ENCODE data around the gene LEO1.

LEO1 gene

DNA sequence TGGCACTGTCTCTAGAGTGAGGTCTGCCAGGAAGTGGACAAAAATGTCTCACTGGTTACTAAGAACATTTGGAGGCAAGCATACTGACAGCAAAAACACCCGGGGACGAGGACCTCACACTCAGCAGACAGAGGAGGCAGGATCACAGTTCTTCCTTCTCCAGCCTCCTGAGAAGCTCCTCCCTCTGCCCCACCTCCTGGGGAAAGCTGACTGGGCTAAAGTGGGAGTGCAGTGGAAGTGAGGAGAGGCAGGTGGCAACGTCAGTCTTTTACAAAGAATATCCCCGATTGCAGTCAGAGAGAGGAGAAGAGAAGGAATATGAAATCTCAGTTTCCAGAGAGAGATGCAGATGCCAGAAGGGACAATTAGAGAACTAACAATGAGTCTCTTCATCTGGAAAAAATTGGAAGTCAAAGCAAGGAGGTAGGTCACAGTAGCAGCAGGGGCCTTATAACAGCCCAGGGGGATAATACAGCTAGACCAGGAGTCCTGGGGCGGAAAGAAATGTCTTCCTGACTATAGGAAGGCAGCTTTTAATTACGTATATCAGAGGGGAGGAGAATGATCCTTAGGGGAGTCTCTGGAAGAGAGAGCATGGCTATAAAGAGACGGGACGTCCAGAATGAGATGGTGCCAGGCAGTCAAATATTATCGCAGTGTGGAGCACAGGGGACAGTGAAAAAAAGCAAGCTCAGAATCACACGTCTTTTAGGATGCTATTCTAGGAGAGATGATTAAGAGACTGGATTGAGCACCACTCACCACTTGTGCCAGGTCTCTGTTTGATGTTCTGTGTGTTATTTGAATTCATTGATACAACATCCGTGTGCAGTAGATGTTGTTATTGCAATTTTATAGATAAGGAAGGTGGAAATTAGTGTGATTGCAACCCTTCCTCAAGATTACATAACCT is 47.2 kb downstream of the LEO1 start:
- DNase-seq, result no peak

DNA sequence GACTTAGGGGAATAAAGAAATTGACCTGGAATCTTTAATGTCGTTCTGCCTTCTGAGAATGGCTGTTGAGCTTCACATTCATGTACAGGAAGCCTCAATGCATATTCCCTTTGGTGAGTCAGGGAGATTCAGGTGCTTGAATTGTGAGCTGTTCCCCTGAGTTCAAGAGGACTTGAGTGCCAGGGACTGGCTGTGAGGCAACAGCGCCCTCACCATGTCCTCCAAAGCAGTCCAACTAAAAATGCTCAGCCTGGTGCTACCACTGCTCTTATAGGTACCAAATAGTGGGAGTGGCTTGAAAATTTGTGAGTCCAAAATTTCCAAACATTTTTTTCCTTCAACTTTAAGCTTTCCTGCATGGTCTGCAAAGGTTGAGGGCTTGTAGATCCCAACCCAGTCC is 54.1 kb downstream of the LEO1 start:
- peak; percentile 66 for DNase-seq

DNA sequence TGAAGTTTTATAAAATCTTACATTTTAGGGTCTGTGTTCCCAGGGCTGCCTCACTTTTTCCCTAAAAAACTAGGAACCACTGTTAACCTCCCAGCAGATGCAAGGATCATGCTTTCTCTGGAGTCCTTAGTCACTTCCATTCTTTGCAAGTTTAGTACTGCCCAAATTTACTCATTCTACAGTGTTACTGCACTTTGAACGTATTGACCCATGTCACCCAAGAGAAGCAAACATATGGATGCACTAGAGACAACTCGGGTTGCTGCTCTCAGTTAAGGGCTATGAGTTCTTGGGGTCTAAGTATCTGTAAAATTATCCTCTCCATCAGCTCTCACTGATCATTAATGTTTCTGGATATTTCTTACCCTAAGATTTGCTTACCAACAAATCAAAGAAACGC is 59.0 kb downstream of the LEO1 start:
- no peak for DNase-seq

DNA sequence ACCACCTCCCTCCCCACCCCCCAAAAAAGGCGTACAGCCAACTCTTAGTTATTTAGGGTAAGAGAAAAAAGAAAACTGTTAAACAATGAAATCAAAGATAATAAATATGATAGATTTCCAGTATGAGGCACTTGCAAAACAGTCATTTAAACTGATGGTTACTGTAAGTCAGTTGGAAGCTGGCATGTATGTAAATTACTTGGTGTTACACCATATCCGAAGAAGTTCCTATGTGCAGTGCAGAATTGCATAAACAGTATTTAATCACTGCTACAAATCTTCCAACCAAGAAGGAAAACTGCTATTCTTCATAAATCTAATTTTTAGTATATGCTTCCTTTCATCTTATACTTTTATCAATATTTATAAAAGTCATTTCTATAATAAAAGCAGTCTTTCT is 62.0 kb downstream of the LEO1 start:
- no peak for DNase-seq

DNA sequence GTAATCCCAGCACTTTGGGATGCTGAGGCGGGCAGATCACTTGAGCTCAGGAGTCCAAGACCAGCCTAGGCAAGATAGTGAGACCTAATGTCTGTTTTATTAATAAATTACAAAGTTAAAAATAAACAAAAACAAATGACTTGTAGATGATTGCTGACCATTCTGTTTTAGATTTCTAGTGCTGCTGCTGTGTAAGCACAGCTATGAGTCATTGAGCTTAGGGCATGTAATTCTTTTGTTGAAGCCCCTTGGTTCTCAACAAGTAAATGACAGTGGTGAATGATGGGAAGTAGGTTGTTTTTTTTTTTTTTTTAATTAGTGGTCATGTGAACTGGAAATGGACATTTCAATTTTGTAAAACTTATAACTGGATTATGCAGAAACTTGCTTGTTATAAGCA is 63.3 kb downstream of the LEO1 start:
- no peak for DNase-seq

DNA sequence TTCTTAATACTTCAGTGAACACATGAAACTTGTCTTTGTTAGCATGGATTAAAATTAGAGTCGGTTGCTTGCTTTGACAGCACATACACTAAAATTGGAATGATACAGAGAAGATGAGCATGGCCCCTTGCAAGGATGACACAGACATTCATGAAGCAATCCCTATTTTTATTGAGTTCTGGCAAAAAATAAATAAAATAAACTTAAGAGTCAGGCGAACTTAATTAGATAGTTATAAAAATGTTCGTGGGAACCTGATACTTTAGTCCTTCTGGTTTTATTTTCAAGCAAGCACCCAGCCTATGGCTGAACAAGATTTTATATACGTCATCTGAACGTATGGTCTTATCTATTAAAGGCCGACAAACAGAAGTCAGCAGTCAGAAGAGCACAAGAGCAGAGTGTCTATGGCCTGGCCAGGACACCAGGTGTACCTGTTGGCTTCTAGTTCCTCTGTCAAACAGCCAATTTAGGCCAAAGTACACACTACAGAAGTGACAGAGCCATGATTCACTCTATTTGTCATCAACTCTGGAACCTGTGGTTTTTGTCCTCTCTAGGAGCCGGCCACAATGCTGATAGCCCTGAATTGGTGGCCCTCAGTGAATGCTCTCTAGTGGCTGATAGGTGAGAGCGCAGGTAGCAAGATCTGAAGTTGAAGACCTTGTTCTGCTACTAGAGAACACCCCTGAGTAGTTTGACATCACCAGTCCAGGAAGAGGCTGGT is 64.3 kb downstream of the LEO1 start:
- DNase-seq, result peak; percentile 16

DNA sequence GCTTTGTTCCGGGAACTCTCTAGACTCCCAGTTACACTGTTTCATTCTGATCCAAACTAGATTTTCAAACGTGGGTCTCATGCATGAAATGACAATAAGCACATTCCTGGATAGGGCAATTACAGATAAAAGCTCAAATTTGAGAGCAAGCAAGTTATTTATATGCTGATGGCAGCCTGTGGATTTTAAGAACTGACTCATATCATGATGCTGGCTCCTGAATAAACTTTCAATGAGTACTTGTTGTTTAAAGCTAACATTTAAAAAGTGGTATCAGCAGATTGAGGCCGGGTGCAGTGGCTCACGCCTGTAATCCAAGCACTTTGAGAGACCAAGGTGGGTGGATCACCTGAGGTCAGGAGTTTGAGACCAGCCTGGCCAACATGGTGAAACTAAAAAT is 66.6 kb downstream of the LEO1 start:
- DNase-seq, result no peak

DNA sequence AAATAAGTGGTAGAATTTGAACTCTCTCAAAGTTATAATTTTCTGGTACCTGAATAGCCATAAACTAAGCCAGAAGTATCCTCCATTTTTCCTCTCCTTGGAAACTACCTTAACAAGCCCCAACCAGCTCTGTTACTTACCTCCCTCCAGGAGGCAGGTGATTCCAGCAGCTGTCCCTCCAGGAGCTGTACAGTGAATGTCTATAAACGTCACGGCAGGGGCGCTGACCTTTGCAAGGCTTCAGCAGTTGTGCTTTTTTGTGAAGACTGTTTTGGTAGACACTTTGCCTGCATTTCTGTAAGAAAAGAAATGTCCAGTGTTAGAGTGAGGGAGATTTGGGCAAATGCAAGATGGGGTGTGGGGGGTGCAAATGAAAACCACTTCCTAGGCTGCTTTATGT is 67.2 kb downstream of the LEO1 start:
- no peak for DNase-seq

DNA sequence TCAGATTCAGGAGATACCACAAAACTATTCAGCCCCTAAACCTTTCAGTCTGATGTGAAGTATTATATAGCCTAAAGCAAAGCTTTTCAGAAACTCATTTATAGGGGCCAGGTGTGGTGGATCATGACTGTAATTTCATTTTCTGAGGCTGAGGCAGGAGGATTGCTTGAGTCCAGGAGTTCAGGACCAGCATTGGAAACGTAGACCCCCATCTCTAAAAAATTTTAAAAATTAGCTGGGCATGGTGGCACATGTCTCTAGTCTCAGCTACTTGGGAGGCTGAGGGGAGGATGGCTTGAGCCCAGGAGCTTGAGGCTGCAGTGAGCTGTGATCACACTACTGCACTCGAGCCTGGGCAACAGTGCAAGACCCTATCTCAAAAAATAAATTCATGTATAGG is 82.1 kb downstream of the LEO1 start:
- no peak for DNase-seq

DNA sequence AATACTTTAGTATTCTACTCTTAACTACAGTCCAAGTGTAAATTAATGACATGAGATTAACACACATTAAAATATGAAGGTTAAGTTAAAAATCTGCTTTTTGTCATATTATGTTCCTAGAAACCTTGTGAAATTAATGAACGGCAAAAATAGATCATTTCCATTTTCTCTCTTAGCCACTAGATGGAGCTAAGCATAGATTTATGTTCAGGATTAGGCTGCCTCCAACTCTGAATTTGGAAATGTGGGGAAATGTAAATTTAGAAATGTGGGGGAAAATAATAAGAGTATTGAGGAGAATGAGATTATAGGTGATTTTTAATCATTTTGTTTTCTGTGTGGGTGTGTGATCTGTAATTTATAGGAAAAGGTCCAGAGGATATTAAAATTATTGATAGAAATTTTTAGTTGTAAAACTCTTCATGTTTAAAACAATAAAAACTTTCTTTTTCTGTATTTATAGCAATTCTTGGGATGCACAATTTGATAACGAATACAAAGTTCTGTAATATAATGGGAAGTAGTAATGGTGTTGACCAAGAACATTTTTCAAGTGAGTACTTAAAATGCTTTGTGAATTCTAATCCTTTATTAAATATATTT is 82.9 kb downstream of the LEO1 start:
- peak; percentile 80 for DNase-seq
